HepG2 (cell line): ENCODE results near the gene TPI1. TPM values are rescaled to one million over a fixed set of nuclear protein-coding genes. Genes with fewer than 3 reads are reported as not detected.

Source experiments
- ARNT2 ChIP-seq: sonication (generic); formaldehyde crosslinking; IDR thresholded peaks from 2 replicates; pipeline ENCODE4 v1.8.0; 2022; ENCODE audit warnings: mild to moderate bottlenecking, low read depth, missing genetic modification reagents, moderate library complexity
- FOXK1 ChIP-seq: sonication (generic); formaldehyde crosslinking; IDR thresholded peaks from 2 replicates; pipeline ENCODE4 v1.4.0; 2020; ENCODE audit warnings: low read depth, missing genetic modification reagents, borderline replicate concordance
- GABPA ChIP-seq, 2 experiments: IDR thresholded peaks; 2 replicates each; pipeline ENCODE4 v1.6.1; 2011 to 2016; ENCODE audit warnings: low read depth in 2 of 2, low read length in 1 of 2, missing biosample characterization in 1 of 2, missing genetic modification characterization in 1 of 2
- HDAC6 ChIP-seq: fragments of 200-600 bp; sonication (generic); IDR thresholded peaks from 2 replicates; pipeline ENCODE4 v1.7.0; 2017; ENCODE audit warnings: mild to moderate bottlenecking, antibody characterized with exemption, low read length, low read depth
- HNRNPLL ChIP-seq: fragments of 200-400 bp; formaldehyde crosslinking; IDR thresholded peaks from 2 replicates; pipeline ENCODE4 v1.6.1; 2017; ENCODE audit warnings: mild to moderate bottlenecking, low read depth, low read length; ENCODE audit not compliant: poor library complexity, severe bottlenecking
- KMT2B ChIP-seq: IDR thresholded peaks from 2 replicates; pipeline ENCODE4 v1.6.1; 2016; ENCODE audit warnings: missing genetic modification reagents, missing compliant biosample characterization
- LCORL ChIP-seq, 2 experiments: fragments of 450-650 bp in 1 of 2; sonication (generic) in 1 of 2; formaldehyde crosslinking in 1 of 2; IDR thresholded peaks; 2 replicates each; pipeline versions ENCODE4 v1.5.0 to v1.6.1; 2017 to 2020; ENCODE audit warnings: antibody characterized with exemption in 1 of 2, missing genetic modification reagents in 1 of 2
- MED8 ChIP-seq: sonication (generic); formaldehyde crosslinking; IDR thresholded peaks from 2 replicates; pipeline ENCODE4 v1.8.1; 2023; ENCODE audit warnings: mild to moderate bottlenecking, missing genetic modification reagents; ENCODE audit not compliant: insufficient replicate concordance
- NR2F6 ChIP-seq, 2 experiments: IDR thresholded peaks; 2 replicates each; pipeline ENCODE4 v1.6.1; 2016; ENCODE audit warnings: antibody characterized with exemption in 1 of 2, mild to moderate bottlenecking in 1 of 2
- PRMT3 ChIP-seq: sonication (generic); formaldehyde crosslinking; IDR thresholded peaks from 2 replicates; pipeline ENCODE4 v1.8.1; 2022; ENCODE audit warnings: low read depth, mild to moderate bottlenecking, moderate library complexity, missing genetic modification reagents, borderline replicate concordance
- RBFOX2 ChIP-seq: fragments of 200-400 bp; formaldehyde crosslinking; IDR thresholded peaks from 2 replicates; pipeline ENCODE4 v1.6.1; 2017; ENCODE audit warnings: low read depth, mild to moderate bottlenecking, low read length
- REPIN1 ChIP-seq: sonication (generic); formaldehyde crosslinking; IDR thresholded peaks from 2 replicates; pipeline ENCODE4 v1.8.0; 2022; ENCODE audit warnings: missing genetic modification reagents, low read depth, mild to moderate bottlenecking, borderline replicate concordance
- RXRB ChIP-seq: IDR thresholded peaks from 2 replicates; pipeline ENCODE4 v1.6.1; 2016; ENCODE audit warnings: borderline replicate concordance, missing genetic modification reagents, missing compliant biosample characterization
- TGIF2 ChIP-seq: IDR thresholded peaks from 2 replicates; pipeline ENCODE4 v1.6.1; 2016; ENCODE audit warnings: control low read depth, missing compliant biosample characterization
- ZMAT3 ChIP-seq: sonication (generic); formaldehyde crosslinking; conservative IDR thresholded peaks from 2 replicates; pipeline ENCODE4 v1.7.0; 2021; ENCODE audit warnings: missing genetic modification reagents
- ZNF331 ChIP-seq: sonication (generic); formaldehyde crosslinking; IDR thresholded peaks from 2 replicates; pipeline ENCODE4 v1.4.0; 2020; ENCODE audit warnings: missing genetic modification reagents
- ZNF337 ChIP-seq: sonication (generic); formaldehyde crosslinking; IDR thresholded peaks from 2 replicates; pipeline ENCODE4 v1.5.1; 2020; ENCODE audit warnings: missing genetic modification reagents, low read depth, mild to moderate bottlenecking, borderline replicate concordance
- ZNF430 ChIP-seq: sonication (generic); formaldehyde crosslinking; IDR thresholded peaks from 2 replicates; pipeline ENCODE4 v1.9.0; 2021; ENCODE audit warnings: mild to moderate bottlenecking, missing genetic modification reagents
- ZNF569 ChIP-seq: sonication (generic); formaldehyde crosslinking; IDR thresholded peaks from 2 replicates; pipeline ENCODE4 v1.5.0; 2020; ENCODE audit warnings: mild to moderate bottlenecking, missing genetic modification reagents, moderate library complexity, borderline replicate concordance
- ZNF773 ChIP-seq: sonication (generic); formaldehyde crosslinking; IDR thresholded peaks from 2 replicates; pipeline ENCODE4 v1.4.0; 2020; ENCODE audit warnings: missing genetic modification reagents, borderline replicate concordance
- polyA plus RNA-seq, 8 experiments: library from polyadenylated mRNA; depleted of rRNA in 3 of 8; stranded (reverse) in 7 of 8; unstranded in 1 of 8; fragments of >200 nt; fragmentation: Illumina TruSeq in 4 of 8; extraction: Trizol in 4 of 8; gene quantifications; 2 replicates each; pipeline versions ENCODE4 v1.2.1 to v1.2.3, GENCODE V29; 2011 to 2016; ENCODE audit warnings: low read depth in 4 of 8, missing spikeins in 1 of 8, mixed read lengths in 1 of 8; ENCODE audit not compliant: insufficient read depth in 1 of 8
- total RNA-seq, 5 experiments: library from RNA; depleted of rRNA; stranded (reverse); fragments of >200 nt; fragmentation: Illumina TruSeq; extraction: Trizol; gene quantifications; 2 replicates each; pipeline ENCODE4 v1.2.3, GENCODE V29; 2016; ENCODE audit warnings: low read depth in 1 of 5
- TF ChIP-seq, protein P1 (sequence below): conservative IDR thresholded peaks from 2 replicates; pipeline ENCODE4 v1.6.1; 2018; ENCODE audit warnings: missing genetic modification reagents
- TF ChIP-seq, protein P2 (sequence below): sonication (generic); formaldehyde crosslinking; IDR thresholded peaks from 2 replicates; pipeline ENCODE4 v1.4.0; 2020; ENCODE audit warnings: low read depth, missing genetic modification reagents

Gene TPI1
- total and polyA plus RNA-seq, 2 of the 13 experiments (the other 11 are each of a cell fraction or from before 2014, with no cell fraction given): 945 to 2,535 TPM

DNA sequence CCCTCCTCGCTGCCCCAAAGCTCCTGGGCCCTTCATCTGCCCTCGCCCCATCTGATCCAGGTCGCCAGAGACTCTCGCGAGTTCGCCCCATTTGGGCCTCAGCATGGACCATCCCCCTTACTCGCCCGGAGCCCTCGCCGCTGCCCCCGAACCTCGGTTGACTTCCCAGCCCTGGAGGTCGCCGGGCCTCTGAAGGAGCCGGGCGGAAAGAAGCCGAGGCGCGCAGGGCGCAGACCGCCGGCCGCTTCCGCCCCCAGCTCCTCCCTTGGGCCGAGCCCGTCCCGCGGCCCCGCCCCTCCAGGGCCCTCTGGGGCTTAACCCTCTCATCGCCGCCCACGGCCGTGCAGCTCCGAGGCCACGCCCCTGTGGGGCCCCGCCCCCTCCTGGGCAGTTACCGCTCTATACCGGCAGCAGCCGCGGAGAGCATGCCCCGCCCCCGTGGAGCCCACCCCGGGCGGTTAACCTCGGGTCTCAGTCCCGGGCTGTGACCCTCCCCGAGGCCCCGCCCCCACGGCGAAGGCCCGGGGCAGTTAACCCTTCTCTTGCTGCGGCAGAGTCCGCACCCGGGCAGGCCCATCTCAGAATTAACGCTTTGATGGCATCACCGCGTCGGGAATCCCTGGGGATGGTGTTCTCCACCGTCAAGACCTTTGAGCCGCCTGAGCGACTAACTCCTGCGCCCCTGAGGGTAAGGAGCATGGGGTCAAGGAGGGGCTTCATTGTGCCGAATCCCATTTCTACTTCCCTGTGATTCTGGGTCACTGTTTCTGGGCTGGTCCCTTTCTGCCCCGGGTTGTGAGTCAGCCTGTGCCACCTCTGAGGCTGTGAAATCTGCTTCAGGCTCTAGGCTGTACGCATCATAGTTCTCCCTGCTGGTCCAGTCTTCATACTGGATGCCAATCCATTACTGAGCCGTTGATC, 6.0 kb downstream of the TPI1 start, which contains the start of gene SPSB2 (continued):
- TF ChIP-seq ZMAT3 (CRISPR knock-in tag) (peak; percentile 69; the same call in 1 of the 2 replicates), ZNF569 (no peak), ARNT2 (CRISPR knock-in tag) (peak; percentile 74; the same call in 1 of the 2 replicates), KMT2B (0 out of 2 replicates have a peak, but pooled peaks have one; percentile 58), REPIN1 (CRISPR knock-in tag) (peak; percentile 76), ZNF773 (CRISPR knock-in tag) (no peak), NR2F6 (IDR thresholded peaks at IDR 0.05) (0 out of 2 replicates have a peak, but pooled peaks have one; percentile 37), NR2F6 (CRISPR knock-in tag; IDR thresholded peaks at IDR 0.05) (peak; percentile 55), RXRB (CRISPR knock-in tag) (0 out of 2 replicates have a peak, but pooled peaks have one; percentile 9), MED8 (CRISPR knock-in tag) (peak; percentile 13), PRMT3 (no peak), TGIF2 (0 out of 2 replicates have a peak, but pooled peaks have one; percentile 31), ZNF337 (CRISPR knock-in tag) (0 out of 2 replicates have a peak, but pooled peaks have one; percentile 25), RBFOX2 (peak; percentile 84), ZNF331 (CRISPR knock-in tag) (peak; percentile 47; the same call in 1 of the 2 replicates), GABPA (IDR thresholded peaks at IDR 0.05; ENCODE audit: low read depth, low read length) (no peak), GABPA (CRISPR knock-in tag; IDR thresholded peaks at IDR 0.05; ENCODE audit: low read depth) (peak; percentile 61), HNRNPLL (peak; percentile 77), LCORL (IDR thresholded peaks at IDR 0.05) (no peak), LCORL (CRISPR knock-in tag; IDR thresholded peaks at IDR 0.05) (peak; percentile 73), HDAC6 (no peak), FOXK1 (0 out of 2 replicates have a peak, but pooled peaks have one; percentile 22), ZNF430 (CRISPR knock-in tag) (peak; percentile 72; the same call in 1 of the 2 replicates)
- TF ChIP-seq, protein P1, sequence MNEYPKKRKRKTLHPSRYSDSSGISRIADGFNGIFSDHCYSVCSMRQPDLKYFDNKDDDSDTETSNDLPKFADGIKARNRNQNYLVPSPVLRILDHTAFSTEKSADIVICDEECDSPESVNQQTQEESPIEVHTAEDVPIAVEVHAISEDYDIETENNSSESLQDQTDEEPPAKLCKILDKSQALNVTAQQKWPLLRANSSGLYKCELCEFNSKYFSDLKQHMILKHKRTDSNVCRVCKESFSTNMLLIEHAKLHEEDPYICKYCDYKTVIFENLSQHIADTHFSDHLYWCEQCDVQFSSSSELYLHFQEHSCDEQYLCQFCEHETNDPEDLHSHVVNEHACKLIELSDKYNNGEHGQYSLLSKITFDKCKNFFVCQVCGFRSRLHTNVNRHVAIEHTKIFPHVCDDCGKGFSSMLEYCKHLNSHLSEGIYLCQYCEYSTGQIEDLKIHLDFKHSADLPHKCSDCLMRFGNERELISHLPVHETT (CRISPR knock-in tag): peak; percentile 74
- TF ChIP-seq, protein P2, sequence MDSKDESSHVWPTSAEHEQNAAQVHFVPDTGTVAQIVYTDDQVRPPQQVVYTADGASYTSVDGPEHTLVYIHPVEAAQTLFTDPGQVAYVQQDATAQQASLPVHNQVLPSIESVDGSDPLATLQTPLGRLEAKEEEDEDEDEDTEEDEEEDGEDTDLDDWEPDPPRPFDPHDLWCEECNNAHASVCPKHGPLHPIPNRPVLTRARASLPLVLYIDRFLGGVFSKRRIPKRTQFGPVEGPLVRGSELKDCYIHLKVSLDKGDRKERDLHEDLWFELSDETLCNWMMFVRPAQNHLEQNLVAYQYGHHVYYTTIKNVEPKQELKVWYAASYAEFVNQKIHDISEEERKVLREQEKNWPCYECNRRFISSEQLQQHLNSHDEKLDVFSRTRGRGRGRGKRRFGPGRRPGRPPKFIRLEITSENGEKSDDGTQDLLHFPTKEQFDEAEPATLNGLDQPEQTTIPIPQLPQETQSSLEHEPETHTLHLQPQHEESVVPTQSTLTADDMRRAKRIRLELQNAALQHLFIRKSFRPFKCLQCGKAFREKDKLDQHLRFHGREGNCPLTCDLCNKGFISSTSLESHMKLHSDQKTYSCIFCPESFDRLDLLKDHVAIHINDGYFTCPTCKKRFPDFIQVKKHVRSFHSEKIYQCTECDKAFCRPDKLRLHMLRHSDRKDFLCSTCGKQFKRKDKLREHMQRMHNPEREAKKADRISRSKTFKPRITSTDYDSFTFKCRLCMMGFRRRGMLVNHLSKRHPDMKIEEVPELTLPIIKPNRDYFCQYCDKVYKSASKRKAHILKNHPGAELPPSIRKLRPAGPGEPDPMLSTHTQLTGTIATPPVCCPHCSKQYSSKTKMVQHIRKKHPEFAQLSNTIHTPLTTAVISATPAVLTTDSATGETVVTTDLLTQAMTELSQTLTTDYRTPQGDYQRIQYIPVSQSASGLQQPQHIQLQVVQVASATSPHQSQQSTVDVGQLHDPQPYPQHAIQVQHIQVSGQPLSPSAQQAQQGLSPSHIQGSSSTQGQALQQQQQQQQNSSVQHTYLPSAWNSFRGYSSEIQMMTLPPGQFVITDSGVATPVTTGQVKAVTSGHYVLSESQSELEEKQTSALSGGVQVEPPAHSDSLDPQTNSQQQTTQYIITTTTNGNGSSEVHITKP: peak; percentile 78; the same call in 1 of the 2 replicates
